HUES64 (cell line): ENCODE results near the gene CLINT1.
"Not testable (repeated sequence)": the region's sequence is repeated elsewhere in the genome, so short reads cannot be mapped to it uniquely, and the experiment has no call there.

ENCODE experiments used
- H3K27ac ChIP-seq: 2 replicates; pipeline ENCODE4 v1.7.0; 2013; ENCODE audit warnings: low read depth, low read length, inconsistent platforms
- H3K27me3 ChIP-seq: 2 replicates; pipeline ENCODE4 v1.6.1; 2013; ENCODE audit warnings: mild to moderate bottlenecking, low read length; ENCODE audit not compliant: insufficient read depth
- H3K36me3 ChIP-seq: 2 replicates; pipeline ENCODE4 v1.6.1; 2013; ENCODE audit warnings: mild to moderate bottlenecking, low read length; ENCODE audit not compliant: insufficient read depth
- H3K4me1 ChIP-seq: 2 replicates; pipeline ENCODE4 v1.6.1; 2013; ENCODE audit warnings: mild to moderate bottlenecking, low read length, moderate library complexity; ENCODE audit not compliant: insufficient read depth
- H3K4me3 ChIP-seq: 2 replicates; pipeline ENCODE4 v1.5.1; 2013; ENCODE audit warnings: mild to moderate bottlenecking, low read length, moderate library complexity
- H3K9ac ChIP-seq: 2 replicates; pipeline ENCODE4 v1.6.1; 2013; ENCODE audit warnings: mild to moderate bottlenecking, low read depth, low read length
- H3K9me3 ChIP-seq: 2 replicates; pipeline ENCODE4 v1.6.1; 2013; ENCODE audit warnings: low read depth, low read length; ENCODE audit not compliant: insufficient read depth
- WGBS: fragments of 150-250, 120-280 bp; methylation state at CpG from one replicate; pipeline ENCODE4 v1.1.7; 2013; ENCODE audit warnings: missing lambda C conversion rate; 5-methylcytosine and 5-hydroxymethylcytosine counted together

Gene CLINT1

GRCh38 chr5:157862183-157862851, 3.4 kb upstream of the CLINT1 start:
- Histone ChIP-seq H3K4me1 (peaks cover 22% of the 10 kb centered on the region), H3K36me3 (no peaks in the 10 kb centered on the region), H3K27me3 (no peaks in the 10 kb centered on the region), H3K27ac (no peak overlapping the region), H3K9me3 (no peaks in the 10 kb centered on the region), H3K4me3 (no peak overlapping the region), H3K9ac (no peak overlapping the region)
- WGBS, result 96% methylated on average over 6 of the region's 6 CpGs

- Histone ChIP-seq H3K27me3 (no peaks in the 10 kb centered on the region), H3K9me3 (no peaks in the 10 kb centered on the region), H3K4me3 (no peak overlapping the region), H3K27ac (peak overlapping the region; percentile 8; the same call in 1 of the 2 replicates), H3K36me3 (peaks cover 7% of the 10 kb centered on the region), H3K4me1 (peaks cover 25% of the 10 kb centered on the region), H3K9ac (no peak overlapping the region)
- WGBS, result 68% methylated on average over 8 of the region's 8 CpGs
Measured at GRCh38 chr5:157860898-157861890, 2.2 kb upstream of the CLINT1 start.

GRCh38 chr5:157859227-157859575, 256 bp upstream of the CLINT1 start:
- Histone ChIP-seq H3K36me3 (peaks cover 8% of the 10 kb centered on the region), H3K9me3 (no peaks in the 10 kb centered on the region), H3K4me1 (peaks cover 27% of the 10 kb centered on the region), H3K4me3 (peak overlapping the region; percentile 97), H3K9ac (no peak overlapping the region), H3K27me3 (no peaks in the 10 kb centered on the region), H3K27ac (no peak overlapping the region)
- 39% methylated on average over 10 of the region's 10 CpGs for WGBS

GRCh38 chr5:157857816-157858526, 974 bp downstream of the CLINT1 start:
- WGBS, result 30% methylated on average over 5 of the region's 5 CpGs
- H3K4me1 ChIP-seq, result peaks cover 27% of the 10 kb centered on the region
- no peaks in the 10 kb centered on the region for H3K9me3 ChIP-seq

GRCh38 chr5:157855404-157855994, 3.4 kb downstream of the CLINT1 start:
- H3K4me1 ChIP-seq, result peaks cover 16% of the 10 kb centered on the region; the same call in 1 of the 2 replicates
- no peak overlapping the region for H3K27ac ChIP-seq
- no peaks in the 10 kb centered on the region for H3K27me3 ChIP-seq
- no peak overlapping the region for H3K9ac ChIP-seq
- WGBS, result 81% methylated on average over 10 of the region's 10 CpGs
- peaks cover 8% of the 10 kb centered on the region for H3K36me3 ChIP-seq
- H3K4me3 ChIP-seq, result no peak overlapping the region
- H3K9me3 ChIP-seq, result no peaks in the 10 kb centered on the region

More at GRCh38 chr5:157857816-157858526, 974 bp downstream of the CLINT1 start:
- peak overlapping the region; percentile 79 for H3K27ac ChIP-seq
- no peaks in the 10 kb centered on the region for H3K27me3 ChIP-seq
- peaks cover 8% of the 10 kb centered on the region for H3K36me3 ChIP-seq
- peak overlapping the region; percentile 93 for H3K9ac ChIP-seq
- peak overlapping the region; percentile 97 for H3K4me3 ChIP-seq

- H3K27me3 ChIP-seq, H3K4me3 ChIP-seq, H3K27ac ChIP-seq, H3K9me3 ChIP-seq, H3K9ac ChIP-seq: not testable (repeated sequence)
- peaks cover 12% of the 10 kb centered on the region; the same call in 1 of the 2 replicates for H3K4me1 ChIP-seq
- 94% methylated on average over 8 of the region's 9 CpGs for WGBS
- H3K36me3 ChIP-seq, result peaks cover 11% of the 10 kb centered on the region
Measured at GRCh38 chr5:157853365-157853764, 5.6 kb downstream of the CLINT1 start.

GRCh38 chr5:157845914-157846598, 12.9 kb downstream of the CLINT1 start:
- Histone ChIP-seq H3K4me3 (no peak overlapping the region), H3K36me3 (peaks cover 21% of the 10 kb centered on the region), H3K4me1 (peaks cover 12% of the 10 kb centered on the region; the same call in 1 of the 2 replicates), H3K27me3 (no peaks in the 10 kb centered on the region), H3K27ac (no peak overlapping the region), H3K9me3 (no peaks in the 10 kb centered on the region), H3K9ac (no peak overlapping the region)
- 91% methylated on average over 2 of the region's 3 CpGs for WGBS

- Histone ChIP-seq H3K9me3 (no peaks in the 10 kb centered on the region), H3K36me3 (peaks cover 16% of the 10 kb centered on the region), H3K4me1 (peaks cover 12% of the 10 kb centered on the region; the same call in 1 of the 2 replicates), H3K4me3 (no peak overlapping the region), H3K9ac (no peak overlapping the region), H3K27me3 (no peaks in the 10 kb centered on the region), H3K27ac (no peak overlapping the region)
- 95% methylated on average over 4 of the region's 4 CpGs for WGBS
Measured at GRCh38 chr5:157842787-157843186, 16.2 kb downstream of the CLINT1 start.

GRCh38 chr5:157842185-157842584, 16.8 kb downstream of the CLINT1 start:
- H3K9ac ChIP-seq, result no peak overlapping the region
- peaks cover 12% of the 10 kb centered on the region for H3K36me3 ChIP-seq
- H3K9me3 ChIP-seq, result no peaks in the 10 kb centered on the region
- H3K27ac ChIP-seq, result no peak overlapping the region
- 86% methylated on average over 5 of the region's 5 CpGs for WGBS
- H3K27me3 ChIP-seq, result no peaks in the 10 kb centered on the region
- H3K4me3 ChIP-seq, result no peak overlapping the region
- H3K4me1 ChIP-seq, result peaks cover 12% of the 10 kb centered on the region; the same call in 1 of the 2 replicates

GRCh38 chr5:157839157-157839795, 19.7 kb downstream of the CLINT1 start:
- 81% methylated on average over 8 of the region's 8 CpGs for WGBS
- H3K27me3 ChIP-seq, result no peaks in the 10 kb centered on the region
- no peaks in the 10 kb centered on the region for H3K9me3 ChIP-seq
- H3K9ac ChIP-seq, result no peak overlapping the region
- H3K27ac ChIP-seq, result no peak overlapping the region
- H3K36me3 ChIP-seq, result peaks cover 5% of the 10 kb centered on the region; the same call in 1 of the 2 replicates
- H3K4me1 ChIP-seq, result peaks cover 12% of the 10 kb centered on the region; the same call in 1 of the 2 replicates
- no peak overlapping the region for H3K4me3 ChIP-seq
